ENCODE data around the gene TBC1D21.

The TBC1D21 gene

GRCh38 chr15:73854265-73854664 lies 19.1 kb upstream of the TBC1D21 start:
- Mint-ChIP-seq H3K4me1 (no peaks in the 10 kb centered on the region), H3K4me3 (no peak overlapping the region), H3K27me3 (ENCODE audit: low read depth) (peaks cover 39% of the 10 kb centered on the region), H3K36me3 (ENCODE audit: low read depth) (no peaks in the 10 kb centered on the region), H3K9me3 (no peaks in the 10 kb centered on the region), H3K27ac (no peak overlapping the region)
- TF ChIP-seq CTCF (IDR thresholded peaks at IDR 0.05; ENCODE audit: unreplicated experiment in 3 of 3), result no peak

- no peak overlapping the region for H3K4me3 Mint-ChIP-seq
- H3K27me3 Mint-ChIP-seq (ENCODE audit: low read depth), result peaks cover 48% of the 10 kb centered on the region
- no peak overlapping the region for H3K27ac Mint-ChIP-seq
- H3K9me3 Mint-ChIP-seq, result no peaks in the 10 kb centered on the region
- H3K36me3 Mint-ChIP-seq (ENCODE audit: low read depth), result no peaks in the 10 kb centered on the region
- TF ChIP-seq CTCF (IDR thresholded peaks at IDR 0.05; ENCODE audit: unreplicated experiment in 3 of 3), result no peak
- H3K4me1 Mint-ChIP-seq, result no peaks in the 10 kb centered on the region
These were observed 16.7 kb upstream of the TBC1D21 start for GRCh38 chr15:73856458-73857192.

GRCh38 chr15:73857193-73857920 lies 16.0 kb upstream of the TBC1D21 start:
- Mint-ChIP-seq H3K27ac (no peak overlapping the region), H3K9me3 (no peaks in the 10 kb centered on the region), H3K27me3 (ENCODE audit: low read depth) (peaks cover 48% of the 10 kb centered on the region), H3K36me3 (ENCODE audit: low read depth) (no peaks in the 10 kb centered on the region), H3K4me1 (no peaks in the 10 kb centered on the region), H3K4me3 (no peak overlapping the region)
- no peak for TF ChIP-seq CTCF (IDR thresholded peaks at IDR 0.05; ENCODE audit: unreplicated experiment in 3 of 3)

- TF ChIP-seq CTCF (IDR thresholded peaks at IDR 0.05; ENCODE audit: unreplicated experiment in 3 of 3), result no peak
- Mint-ChIP-seq H3K4me3 (no peak overlapping the region), H3K27me3 (ENCODE audit: low read depth) (peaks cover 51% of the 10 kb centered on the region), H3K9me3 (peaks cover 3% of the 10 kb centered on the region), H3K36me3 (ENCODE audit: low read depth) (no peaks in the 10 kb centered on the region), H3K27ac (no peak overlapping the region), H3K4me1 (no peaks in the 10 kb centered on the region)
These were observed 15.3 kb upstream of the TBC1D21 start for GRCh38 chr15:73858062-73858461.

GRCh38 chr15:73862276-73862675 lies 11.1 kb upstream of the TBC1D21 start:
- Mint-ChIP-seq H3K27me3 (ENCODE audit: low read depth) (peaks cover 46% of the 10 kb centered on the region), H3K27ac (no peak overlapping the region), H3K4me3 (no peak overlapping the region), H3K9me3 (peaks cover 5% of the 10 kb centered on the region), H3K4me1 (no peaks in the 10 kb centered on the region), H3K36me3 (ENCODE audit: low read depth) (no peaks in the 10 kb centered on the region)
- TF ChIP-seq CTCF (IDR thresholded peaks at IDR 0.05; ENCODE audit: unreplicated experiment in 3 of 3), result no peak
